CD1c-positive myeloid dendritic cell (primary cell): ENCODE measurements around the gene TWF2.

Experiments
- DNase-seq: peaks from one replicate; pipeline ENCODE4 v3.0.0-alpha.2; 2016; ENCODE audit errors: extremely low spot score

The TWF2 gene

DNA sequence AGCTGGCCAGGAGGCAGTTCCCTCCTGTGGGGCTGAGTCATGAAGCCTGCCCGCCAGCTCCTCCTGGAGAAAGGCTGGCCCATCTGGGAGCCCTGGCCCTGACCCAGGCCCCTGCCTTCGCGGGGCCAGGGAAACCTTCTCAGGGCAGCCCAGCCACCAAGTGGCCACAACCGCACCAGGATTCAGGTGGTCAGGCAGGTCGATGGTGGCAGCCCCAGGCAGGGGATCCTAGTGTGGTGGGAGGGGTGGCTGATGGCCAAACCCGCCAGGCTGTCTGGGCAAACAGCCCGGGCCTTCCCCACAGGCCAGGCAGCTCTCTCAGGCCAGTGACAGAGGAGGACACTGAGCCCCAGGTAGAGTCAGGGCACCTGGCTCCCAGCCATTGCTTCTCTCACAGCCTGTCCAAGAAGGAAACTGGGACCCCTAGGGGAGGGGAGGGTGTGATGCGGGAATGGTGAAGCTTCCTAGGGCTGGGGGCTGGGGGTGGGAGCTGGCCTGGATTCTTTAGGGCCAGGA lies 1.2 kb downstream of the TWF2 start:
- DNase-seq: peak; percentile 88

DNA sequence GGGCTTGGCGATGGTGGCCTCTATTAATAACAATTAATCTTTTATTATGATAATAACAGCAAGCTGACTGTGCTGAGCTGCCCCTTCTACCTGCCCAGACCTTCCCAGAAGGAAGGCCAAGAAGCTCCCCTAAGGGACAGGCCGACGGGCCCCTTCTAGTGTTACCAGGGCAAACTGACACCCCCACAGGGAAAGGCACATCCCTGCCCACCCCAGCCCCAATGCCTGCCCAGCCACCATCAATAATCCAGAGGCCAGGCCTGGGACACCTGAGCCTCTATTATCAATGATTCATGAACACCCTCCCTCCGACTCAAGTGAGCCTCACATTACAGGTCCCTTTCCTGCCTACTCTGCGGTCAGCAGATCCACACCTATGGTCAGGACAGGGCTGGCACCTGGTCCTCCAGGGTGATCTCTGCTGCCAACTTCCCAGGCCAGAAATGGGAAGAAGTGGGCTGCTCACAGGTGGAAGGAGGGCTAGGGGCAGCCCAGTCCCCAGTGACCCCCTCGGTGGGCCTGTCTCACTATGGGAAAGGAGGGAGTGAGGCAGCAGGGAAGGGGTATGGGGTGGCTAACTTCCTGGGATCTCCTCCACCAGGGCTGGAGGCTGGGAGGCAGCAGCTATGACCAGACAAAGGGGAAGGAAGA lies 1.8 kb downstream of the TWF2 start:
- no peak for DNase-seq

DNA sequence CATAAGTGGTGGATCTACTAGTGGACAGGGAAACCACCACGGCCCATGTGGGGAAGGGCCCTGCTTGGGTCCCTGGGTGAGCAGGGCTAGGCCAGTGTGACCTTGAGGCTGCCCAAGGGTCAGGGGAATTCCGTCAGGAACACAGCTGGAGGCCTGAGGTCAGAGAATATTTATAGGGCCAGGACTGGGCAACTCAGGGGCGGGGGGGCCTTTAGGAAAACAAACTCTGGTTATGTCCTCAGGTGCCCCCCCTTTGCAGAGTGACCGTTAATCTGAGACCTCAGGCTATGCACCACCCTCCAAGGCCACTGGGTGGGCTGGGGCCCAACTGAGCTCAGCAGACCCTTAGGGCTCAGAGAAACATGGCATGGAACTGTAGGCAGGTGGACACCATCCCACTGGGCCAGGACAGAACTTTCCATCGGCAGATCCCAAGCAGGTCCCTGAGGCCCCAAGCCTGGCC lies 2.5 kb downstream of the TWF2 start:
- DNase-seq: no peak

DNA sequence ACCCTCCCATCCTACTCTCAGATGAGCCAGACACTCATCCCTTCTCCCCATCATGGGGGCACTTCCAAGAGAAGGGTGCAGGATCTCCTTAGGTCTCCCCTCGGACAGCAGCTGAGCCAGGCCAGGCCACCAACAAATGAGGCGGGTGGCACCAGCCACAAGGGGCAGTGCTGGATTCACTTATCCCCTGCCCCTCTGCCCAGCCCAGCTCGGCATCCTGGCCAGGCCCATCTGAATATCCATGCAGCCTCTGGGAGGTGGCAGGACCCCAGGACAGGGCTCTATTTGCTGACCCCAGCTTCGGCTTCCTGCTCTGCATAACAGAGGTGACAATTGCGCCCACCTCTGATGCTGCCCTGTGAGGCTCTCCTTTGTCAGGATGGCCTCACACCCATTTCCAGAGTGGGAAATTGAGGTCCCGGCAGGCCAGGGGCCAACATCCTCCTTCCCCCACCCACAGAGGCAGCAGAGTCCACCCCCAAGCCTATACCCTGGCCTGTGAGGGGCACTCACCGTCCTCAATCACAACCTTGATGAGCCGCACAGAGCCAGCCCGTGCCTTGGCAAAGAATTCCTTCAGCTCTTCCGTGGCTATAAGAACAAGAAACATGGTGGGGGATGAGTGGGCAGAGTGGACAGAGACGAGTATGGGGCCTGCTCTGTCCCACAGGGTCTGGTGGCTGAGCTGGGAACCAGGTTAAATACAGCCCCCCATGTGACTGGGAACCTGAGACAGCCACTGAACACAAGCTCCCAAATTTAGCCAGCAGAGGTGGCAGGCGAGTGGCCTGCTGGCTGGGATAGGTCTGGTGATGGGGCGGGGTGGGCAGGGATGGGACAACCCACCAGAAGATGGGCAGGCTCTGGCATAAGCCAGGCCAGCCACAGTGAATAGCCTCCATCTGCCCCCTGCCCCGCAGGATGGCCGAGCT lies 4.2 kb downstream of the TWF2 start:
- DNase-seq: no peak

DNA sequence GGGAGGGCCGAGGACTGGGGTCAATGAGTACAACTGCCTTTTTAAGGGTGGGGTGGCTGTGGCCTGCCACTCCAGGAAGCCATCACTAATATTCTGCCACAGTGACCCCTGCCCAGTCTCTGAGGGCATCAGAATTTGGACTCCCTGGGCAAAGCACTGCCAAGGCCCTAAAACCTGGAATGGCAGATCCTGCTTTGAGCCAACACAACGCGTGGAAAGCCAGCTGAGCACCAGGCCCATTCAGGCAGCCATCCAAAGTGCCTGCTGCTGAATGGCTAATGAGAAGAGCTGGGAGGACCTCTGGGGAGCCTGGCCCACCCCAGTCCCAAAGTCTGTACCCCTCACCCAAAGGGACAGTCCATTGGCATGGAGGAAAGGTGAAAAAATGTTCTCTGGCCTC lies 5.0 kb downstream of the TWF2 start:
- no peak for DNase-seq

DNA sequence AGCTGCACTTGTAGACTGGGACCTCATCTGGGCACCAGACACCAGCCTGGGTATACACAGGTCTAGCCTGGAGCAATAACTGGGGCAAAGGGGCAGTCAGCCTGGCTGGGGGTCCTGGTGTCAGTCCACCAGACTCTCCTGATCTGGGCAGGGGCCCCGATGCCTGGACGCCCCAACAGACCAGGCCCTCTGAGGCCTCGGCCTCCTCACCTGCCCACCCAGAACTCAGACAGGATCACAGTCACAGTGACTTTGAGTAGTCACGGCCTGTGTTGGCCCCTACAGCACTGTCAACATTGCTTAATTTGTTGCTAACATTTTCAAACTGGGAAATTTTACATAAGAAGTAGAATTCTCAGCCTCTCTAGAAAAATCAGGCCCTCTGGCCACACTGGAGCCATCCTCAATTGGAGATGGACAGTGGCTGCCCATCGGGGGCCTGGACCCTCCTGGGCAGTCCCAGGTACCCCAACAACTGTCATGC lies 5.8 kb downstream of the TWF2 start:
- DNase-seq: no peak

DNA sequence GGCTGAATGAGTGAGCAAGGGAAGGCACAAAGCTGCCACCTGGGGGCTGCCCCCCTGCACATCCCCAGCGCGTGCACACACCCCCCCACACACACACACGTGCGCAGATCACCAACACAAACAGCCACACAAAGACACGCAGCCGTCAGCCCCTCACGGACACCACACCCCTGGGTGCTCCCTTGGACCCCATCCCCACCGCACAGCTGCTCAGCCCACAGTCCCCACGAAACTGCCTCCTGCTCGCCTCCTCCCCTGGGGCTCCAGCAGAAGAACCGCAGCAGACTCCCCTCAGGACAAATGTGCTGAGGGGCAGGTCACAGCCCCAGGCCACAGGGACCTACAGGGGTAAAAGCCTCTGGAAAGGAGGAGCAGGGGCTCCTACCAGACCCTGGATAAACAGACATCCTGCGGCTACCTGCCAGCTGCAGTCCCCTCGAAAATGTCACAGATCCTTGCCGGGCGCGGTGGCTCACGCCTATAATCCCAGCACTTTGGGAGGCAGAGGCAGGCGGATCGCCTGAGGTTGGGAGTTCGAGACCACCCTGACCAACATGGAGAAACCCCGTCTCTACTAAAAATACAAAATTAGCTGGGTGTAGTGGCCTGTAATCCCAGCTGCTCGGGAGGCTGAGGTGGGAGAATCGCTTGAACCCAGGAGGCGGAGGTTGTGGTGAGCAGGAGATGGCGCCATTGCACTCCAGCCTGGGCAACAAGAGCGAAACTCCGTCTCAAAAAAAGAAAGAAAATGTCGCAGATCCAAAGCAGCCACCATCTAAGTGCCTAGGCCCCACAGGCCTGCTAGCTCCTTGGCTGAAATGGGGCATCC lies 6.5 kb downstream of the TWF2 start:
- DNase-seq: no peak

DNA sequence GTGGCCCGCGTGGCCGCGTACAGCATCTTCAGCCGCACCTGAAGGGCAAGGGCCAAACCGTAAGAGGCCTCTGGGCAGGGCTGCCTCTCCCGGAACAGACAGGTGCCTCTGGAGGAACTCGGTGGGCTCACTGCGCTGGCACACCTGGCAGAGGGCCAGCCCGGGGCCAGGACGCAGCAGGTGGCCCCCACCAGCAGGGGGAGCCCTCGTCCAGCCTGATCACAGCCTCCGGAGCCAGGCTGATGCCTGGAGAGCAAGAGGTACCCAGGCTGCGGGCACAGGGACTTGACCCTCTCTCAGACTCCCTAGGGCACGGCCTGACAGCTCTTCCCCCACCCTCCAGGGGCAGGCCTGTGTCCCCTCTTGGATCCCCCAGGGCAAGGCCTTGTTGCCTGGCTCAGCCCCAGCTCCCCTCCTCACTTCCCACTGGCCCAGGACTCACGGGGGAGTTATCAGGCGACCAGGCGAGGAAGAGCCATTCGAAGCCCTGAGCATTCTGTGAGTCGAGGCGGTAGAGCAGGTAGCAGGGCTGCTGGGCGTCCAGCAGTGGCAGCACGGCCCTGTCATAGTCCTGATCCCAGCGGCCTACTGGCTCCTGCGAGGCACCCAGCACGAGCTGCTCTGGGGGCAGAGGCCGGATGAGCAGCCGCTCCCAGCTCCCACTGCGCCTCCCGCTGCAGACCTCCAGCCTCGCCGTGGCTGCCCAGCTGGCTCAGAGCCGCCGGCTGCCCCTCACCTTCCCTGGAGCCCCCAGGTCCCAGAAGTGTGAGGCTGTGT lies 7.3 kb downstream of the TWF2 start:
- peak; percentile 87 for DNase-seq

DNA sequence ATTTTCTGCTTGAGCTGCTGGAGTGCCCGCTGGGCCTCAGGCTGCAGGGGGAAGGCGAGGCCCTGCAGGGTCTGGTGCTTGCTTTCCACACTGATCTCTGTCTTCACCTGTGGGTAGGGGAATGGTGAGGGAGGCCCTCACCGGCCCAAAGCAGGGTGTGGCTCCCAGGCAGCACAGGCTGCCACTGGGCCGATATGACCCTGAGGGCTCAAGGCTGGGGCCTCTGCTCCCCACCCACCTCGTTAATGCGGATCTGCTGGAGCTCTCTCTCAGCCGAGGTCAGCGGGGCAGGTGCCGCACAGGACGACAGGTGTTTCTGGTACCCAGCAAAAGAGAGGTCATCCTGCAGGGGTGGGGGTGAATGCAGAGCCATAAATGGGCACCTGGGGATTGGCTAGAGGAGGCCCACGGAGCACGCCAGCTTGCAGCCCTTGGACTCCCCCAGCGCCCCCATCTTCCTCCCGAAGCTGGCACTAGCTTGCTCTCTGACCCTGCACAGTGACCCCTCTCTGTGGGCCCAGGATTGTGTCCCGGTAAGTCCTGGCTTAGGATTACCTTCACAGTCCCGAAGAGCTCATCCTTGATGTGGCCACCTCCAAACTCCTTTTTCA lies 8.0 kb downstream of the TWF2 start:
- DNase-seq: no peak

DNA sequence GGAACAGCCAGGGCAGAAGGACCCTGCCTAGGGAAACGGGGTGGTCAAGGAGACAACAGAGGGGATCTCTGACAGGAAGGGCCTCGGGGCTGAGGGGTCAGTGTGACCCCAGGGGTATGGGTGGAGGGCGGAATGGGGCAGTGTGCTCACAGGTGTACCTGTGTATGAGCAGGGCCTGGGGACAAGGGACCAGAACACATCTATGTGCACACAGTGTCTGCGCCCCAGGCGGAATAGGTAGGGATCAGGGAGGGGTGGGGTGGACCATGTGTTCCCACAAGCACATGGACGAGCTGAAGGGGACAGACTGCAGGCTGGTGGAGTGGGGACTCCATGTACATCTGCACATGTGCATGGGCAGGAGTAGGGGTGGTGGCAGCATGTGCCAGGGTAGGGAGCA lies 8.5 kb downstream of the TWF2 start:
- DNase-seq: no peak

DNA sequence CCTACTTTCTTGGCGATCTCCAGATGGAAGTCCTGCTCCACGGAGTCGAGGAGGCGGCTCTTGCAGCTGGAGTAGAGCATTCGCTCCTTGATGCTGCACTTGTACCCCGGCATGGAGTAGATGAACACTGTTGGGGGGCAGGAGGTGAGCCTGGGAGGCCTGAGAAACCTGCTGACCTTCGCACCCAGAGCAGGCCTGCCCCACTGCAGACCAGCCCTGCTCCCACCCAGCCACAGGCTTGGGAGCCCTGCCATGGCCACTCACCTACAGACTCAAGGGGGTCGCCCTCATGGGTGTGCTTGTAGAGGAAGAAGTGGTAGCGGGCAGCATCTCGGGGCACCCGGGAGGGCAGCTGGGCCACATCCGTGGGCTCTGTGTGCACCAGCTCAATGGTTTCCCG lies 9.3 kb downstream of the TWF2 start:
- no peak for DNase-seq

DNA sequence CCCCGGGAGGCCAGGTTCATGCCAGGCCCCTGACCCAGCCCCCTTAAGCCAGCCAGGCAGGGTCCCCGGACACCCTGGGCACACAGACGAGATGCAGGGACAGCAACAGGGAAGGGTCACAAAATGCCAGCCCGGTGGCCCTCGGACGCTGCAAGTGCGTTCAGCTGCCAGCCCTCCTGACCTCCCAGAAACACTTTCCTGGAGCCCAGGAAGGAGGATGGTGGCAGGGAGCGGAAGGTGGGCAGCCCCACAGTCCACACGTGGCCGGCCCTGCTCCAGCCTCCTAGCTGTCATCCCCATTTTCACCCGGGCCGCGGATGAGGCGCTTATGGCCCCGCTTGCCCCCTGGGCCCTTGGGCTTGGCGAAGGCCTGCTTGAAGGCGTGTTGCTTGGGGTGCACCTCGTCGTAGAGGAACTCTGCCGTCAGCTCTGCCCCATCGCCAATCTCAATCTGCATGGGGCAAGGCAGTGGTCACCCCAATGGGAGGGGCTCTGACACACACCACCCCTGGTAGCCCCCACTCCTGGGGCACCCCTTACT lies 10.1 kb downstream of the TWF2 start:
- no peak for DNase-seq

DNA sequence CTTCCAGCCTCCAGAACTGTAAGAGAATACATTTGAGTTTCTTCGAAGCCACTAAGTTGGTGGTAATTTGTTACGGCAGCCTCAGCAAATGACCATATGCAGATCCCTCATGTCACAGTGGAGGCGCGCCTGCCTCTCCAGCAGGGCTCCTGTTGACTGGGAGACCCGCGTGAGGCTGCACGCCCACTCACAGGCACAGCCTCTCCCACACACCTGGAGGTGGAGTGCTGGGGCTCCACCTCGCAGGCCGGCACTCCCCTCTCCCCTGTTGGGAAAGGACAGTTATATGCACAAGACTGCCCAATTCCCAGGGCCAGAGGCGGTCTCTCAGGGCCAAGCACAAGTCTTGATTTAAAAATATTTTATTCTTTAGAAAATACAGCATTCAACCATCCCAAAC lies 10.7 kb downstream of the TWF2 start:
- no peak for DNase-seq

DNA sequence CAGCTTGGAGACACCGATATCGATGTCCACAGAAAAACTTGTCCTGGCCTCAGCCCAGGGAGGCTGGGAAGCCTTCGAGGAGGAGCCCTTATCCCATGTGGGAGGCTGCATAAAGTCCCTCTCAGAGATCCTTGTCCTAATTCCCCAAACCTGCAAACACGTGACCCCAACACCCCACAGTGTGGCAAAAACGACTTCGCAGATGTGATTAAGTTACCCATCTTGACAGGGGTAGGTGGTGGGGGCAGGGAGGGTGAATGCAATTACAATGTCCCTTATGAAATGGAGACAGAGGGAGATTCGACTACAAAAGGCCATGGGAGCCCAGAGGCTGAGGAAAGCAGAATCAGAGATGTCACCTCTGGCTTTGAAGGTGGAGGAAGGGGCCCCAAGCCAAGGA lies 11.2 kb downstream of the TWF2 start:
- DNase-seq: no peak

DNA sequence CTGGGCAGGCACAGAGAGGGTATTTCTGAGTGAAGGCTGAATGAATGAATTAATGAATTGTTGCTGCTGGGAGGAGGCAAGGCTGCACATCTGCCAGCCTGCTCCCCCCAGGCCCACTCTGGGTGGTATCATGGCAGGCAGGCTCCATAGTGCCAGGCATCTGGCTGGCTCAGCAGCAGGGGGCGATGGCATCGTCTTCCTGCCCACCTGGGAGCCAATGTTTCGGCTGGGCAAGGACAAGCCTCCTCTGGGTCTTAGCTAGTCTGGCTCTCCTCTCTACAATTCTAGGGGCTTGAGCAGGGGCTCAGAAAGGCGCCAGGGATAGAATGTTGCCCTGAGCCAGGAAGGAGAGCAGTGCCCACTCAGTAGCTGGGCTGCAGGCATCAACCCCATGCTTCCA lies 11.8 kb downstream of the TWF2 start:
- DNase-seq: no peak

DNA sequence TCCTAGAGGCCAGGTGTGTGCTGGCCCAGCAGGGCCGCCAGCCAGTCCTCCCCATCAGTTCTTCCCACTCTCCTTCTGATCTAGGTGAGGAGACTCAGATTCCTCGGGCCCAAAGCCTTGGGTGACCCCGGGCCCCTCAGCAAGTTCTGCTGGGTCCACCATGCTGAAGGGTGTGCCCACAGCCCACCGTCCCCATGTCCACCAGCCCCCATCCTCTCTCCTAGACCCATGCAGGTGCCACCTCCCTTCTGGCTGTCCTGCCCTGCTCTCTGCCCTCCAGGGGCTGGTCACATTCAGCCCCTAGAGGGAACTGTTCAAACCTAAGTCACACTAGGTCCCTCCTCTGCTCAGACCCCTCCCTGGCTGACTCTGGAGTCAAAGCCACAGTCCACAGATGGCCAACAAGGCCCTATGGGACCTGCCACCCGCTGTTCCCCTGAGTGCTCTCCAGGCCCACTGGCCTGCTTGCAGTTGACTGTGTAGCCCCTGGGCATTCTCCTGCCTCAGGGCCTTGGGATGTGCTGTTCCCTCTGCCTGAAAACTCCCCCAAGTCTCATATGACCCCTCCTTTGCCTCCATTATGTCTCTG lies 12.6 kb downstream of the TWF2 start:
- DNase-seq: no peak

DNA sequence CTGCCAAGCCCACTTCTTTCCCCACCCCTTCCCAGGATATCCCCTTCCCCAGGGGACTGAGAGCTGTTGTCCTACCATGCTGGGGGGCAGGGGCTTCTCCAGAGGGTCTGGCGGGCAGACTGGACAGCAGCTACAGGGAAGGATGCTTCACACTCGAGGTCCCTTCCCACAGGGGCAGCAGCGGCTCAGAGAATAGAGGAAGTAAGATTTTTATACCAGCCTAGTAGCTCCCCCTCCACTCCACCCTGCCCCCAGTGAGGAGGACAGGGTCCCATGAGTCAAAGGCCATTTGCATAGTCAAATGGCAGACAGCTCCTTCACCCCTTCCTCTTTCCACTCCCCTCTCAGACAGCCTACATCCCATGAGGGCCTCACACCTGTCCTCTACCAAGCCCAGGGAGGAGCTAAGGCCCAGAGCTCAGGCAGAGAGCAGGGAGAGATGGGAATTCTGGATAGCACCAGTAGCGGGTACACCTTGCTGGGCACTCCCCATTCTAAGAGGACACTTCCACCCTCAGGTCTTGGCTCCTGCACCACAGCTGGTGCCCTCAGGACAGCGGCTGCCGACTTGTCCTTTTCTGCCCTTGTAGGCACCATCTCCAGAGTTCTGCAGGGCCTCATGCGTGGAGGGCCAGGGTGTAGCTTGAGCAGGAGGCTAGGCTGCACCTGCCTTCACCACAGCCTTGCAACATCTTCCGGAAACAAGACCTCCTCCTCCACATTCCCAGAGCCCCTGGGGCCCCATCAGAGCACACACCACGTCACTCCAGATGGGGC lies 13.3 kb downstream of the TWF2 start, which contains the start of gene TLR9:
TSS of gene TLR9 (minus strand) at position 194 of the 777 bp plus-strand sequence. CDS start at position 78, 116 bp downstream.
- peak; percentile 76 for DNase-seq

DNA sequence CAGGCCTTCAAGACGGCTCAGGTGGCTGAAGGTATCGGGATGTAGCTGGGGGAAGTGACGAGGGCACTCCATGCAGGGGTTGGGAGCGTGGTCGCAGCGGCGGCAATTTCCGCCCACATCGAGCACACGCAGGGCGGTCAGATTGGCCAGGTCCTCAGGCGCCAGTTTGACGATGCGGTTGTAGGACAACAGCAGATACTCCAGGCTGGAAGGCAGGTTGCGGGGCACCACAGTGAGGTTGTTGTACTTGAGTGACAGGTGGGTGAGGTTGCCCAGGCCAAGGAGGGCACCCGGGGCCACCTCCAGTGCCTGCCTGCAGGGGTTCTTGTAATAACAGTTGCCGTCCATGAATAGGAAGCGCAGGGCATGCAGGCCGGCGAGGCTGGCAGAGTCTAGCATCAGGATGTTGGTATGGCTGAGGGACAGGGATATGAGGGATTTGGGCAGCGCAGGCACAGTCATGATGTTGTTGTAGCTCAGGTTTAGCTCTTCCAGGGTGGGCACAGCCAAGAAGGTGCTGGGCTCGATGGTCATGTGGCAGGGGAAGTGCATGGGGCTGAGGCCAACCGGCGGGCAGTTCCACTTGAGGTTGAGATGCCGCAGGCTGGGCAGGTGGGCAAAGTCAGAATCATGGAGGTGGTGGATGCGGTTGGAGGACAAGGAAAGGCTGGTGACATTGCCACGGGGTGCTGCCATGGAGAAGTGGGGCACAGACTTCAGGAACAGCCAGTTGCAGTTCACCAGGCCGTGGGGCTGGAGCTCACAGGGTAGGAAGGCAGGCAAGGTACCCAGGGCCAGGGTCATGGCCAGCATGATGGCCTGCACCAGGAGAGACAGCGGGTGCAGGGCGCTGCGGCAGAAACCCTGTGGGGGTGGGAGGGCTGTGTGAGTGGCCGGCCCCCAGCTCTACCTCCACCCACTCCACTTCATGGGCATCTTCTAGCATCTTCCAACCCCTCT lies 15.2 kb downstream of the TWF2 start:
- DNase-seq: no peak
